A673 (cell line): ENCODE results near the gene CLDN14. TPM values are rescaled to one million over a fixed set of nuclear protein-coding genes. Genes with fewer than 3 reads are reported as not detected.

Experiments used
- BruUV-seq: library from RNA; stranded (reverse); fragments of 400-500 nt; replicated peaks from 2 replicates; lab custom pipeline; 2021; lab: Mats Ljungman, UMichigan
- CTCF ChIA-PET: fragments of 300-600 bp; sonication (Branson Sonifier 250); formaldehyde crosslinking; loops from one replicate; lab custom pipeline; 2022; ENCODE audit warnings: antibody characterized with exemption; lab: Charles Lee
- POLR2A ChIA-PET: fragments of 300-600 bp; sonication (Branson Sonifier 250); formaldehyde crosslinking; loops from one replicate; lab custom pipeline; 2022; ENCODE audit warnings: antibody characterized with exemption; ENCODE audit not compliant: low non-redundant PET; lab: Charles Lee
- DNase-seq: peaks from one replicate; pipeline ENCODE4 v3.0.0-alpha.2; 2015; ENCODE audit warnings: low spot score
- H3K27ac ChIP-seq: fragments of 200-600 bp; sonication (generic); 2 replicates; pipeline ENCODE4 v1.5.1; 2016; ENCODE audit warnings: mixed run types, low read depth, mild to moderate bottlenecking, mixed read lengths, antibody characterized with exemption, low read length; ENCODE audit not compliant: poor library complexity, severe bottlenecking
- H3K27me3 ChIP-seq: fragments of 200-600 bp; sonication (generic); replicated peaks from 2 replicates; pipeline ENCODE4 v1.6.1; 2017; ENCODE audit warnings: mixed run types, low read depth, mild to moderate bottlenecking, mixed read lengths, antibody characterized with exemption, low read length; ENCODE audit not compliant: insufficient read depth, poor library complexity
- H3K36me3 ChIP-seq: fragments of 200-600 bp; sonication (generic); 2 replicates; pipeline ENCODE4 v1.6.1; 2016; ENCODE audit warnings: mixed run types, mild to moderate bottlenecking, mixed read lengths, antibody characterized with exemption, low read length; ENCODE audit not compliant: insufficient read depth, poor library complexity, severe bottlenecking
- H3K4me1 ChIP-seq: fragments of 200-600 bp; sonication (generic); 2 replicates; pipeline ENCODE4 v1.6.1; 2017; ENCODE audit warnings: mixed run types, mild to moderate bottlenecking, mixed read lengths, antibody characterized with exemption, low read length; ENCODE audit not compliant: insufficient read depth, poor library complexity, severe bottlenecking
- H3K4me3 ChIP-seq: fragments of 200-600 bp; sonication (generic); 2 replicates; pipeline ENCODE4 v1.5.1; 2016; ENCODE audit warnings: low read depth, mixed run types, mild to moderate bottlenecking, mixed read lengths, low read length; ENCODE audit not compliant: poor library complexity, severe bottlenecking
- H3K9me3 ChIP-seq: fragments of 200-600 bp; sonication (generic); 2 replicates; pipeline ENCODE4 v1.6.1; 2016; ENCODE audit warnings: mixed run types, low read depth, mild to moderate bottlenecking, mixed read lengths, antibody characterized with exemption, low read length; ENCODE audit not compliant: poor library complexity, severe bottlenecking
- CTCF ChIP-seq: fragments of 300-800, 200-600 bp; sonication (generic); conservative IDR thresholded peaks from 2 replicates; pipeline ENCODE4 v1.5.1; 2017; ENCODE audit warnings: low read depth, mild to moderate bottlenecking, antibody characterized with exemption, low read length, moderate library complexity, mixed read lengths
- intact Hi-C: fragments of 100-400 bp; cut with micrococcal nuclease; formaldehyde crosslinking; loops from one replicate; pipeline ENCODE4 v1.10.0; 2022; ENCODE audit not compliant: unreplicated experiment
- total RNA-seq: library from RNA; stranded (reverse); gene quantifications from 2 replicates; pipeline ENCODE4 v1.2.3, GENCODE V29; 2021

CLDN14 gene
- total RNA-seq, 1 experiment from 2014 or later, result not detected

- no TSS peak for BruUV-seq
- H3K27ac ChIP-seq, result no peak overlapping the region
- TF ChIP-seq CTCF, result no peak
- H3K36me3 ChIP-seq, result peaks cover 67% of the 10 kb centered on the region
- no peaks in the 10 kb centered on the region for H3K9me3 ChIP-seq
- intact Hi-C loops, result no loop called here
- no peaks in the 10 kb centered on the region for H3K27me3 ChIP-seq
- H3K4me1 ChIP-seq, result no peaks in the 10 kb centered on the region
- H3K4me3 ChIP-seq, result no peak overlapping the region
- ChIA-PET CTCF (no interaction called here), POLR2A (no interaction called here)
- no peak for DNase-seq
Observed at GRCh38 chr21:36411301-36411700, 68.6 kb downstream of the CLDN14 start.

Other genes starting within 250 kb of the CLDN14 start
- gene MORC3, start 159.9 kb downstream of the CLDN14 start, total RNA-seq, result 27.6 and 30.0 TPM in 2 replicates
- 52.7 and 53.4 TPM in 2 replicates for gene CHAF1B, start 94.7 kb downstream of the CLDN14 start, total RNA-seq
- gene SIM2, start 219.0 kb upstream of the CLDN14 start, total RNA-seq, result 42.7 and 49.1 TPM in 2 replicates